RWPE2 (cell line): ENCODE data around the gene OTOF.
A peak's percentile ranks its signal among the peaks of the same experiment; 100 is the strongest.

Experiments
- ATAC-seq: fragments of 200-7000 bp; cut with Tn5 transposase; 3 replicates; pipeline ENCODE4 v1.9.1; 2021; ENCODE audit warnings: low read depth
- DNase-seq: peaks from one replicate; pipeline ENCODE4 v3.0.0-alpha.2; 2020; ENCODE audit warnings: low spot score
- H3K27ac ChIP-seq: fragments of 450-650 bp; 2 replicates; pipeline ENCODE4 v1.5.1; 2017; ENCODE audit warnings: mild to moderate bottlenecking; ENCODE audit not compliant: poor library complexity, severe bottlenecking
- H3K27me3 ChIP-seq: fragments of 250-450 bp; sonication (Bioruptor Pico); 2 replicates; pipeline ENCODE4 v1.5.1; 2021; ENCODE audit warnings: mild to moderate bottlenecking, moderate library complexity; ENCODE audit not compliant: insufficient read depth, poor library complexity, severe bottlenecking
- H3K36me3 ChIP-seq: fragments of 250-450 bp; sonication (Bioruptor Pico); 2 replicates; pipeline ENCODE4 v1.5.1; 2020; ENCODE audit warnings: low read depth, mild to moderate bottlenecking, moderate library complexity
- H3K4me1 ChIP-seq: fragments of 250-450 bp; sonication (Bioruptor Pico); 2 replicates; pipeline ENCODE4 v1.5.1; 2021; ENCODE audit warnings: mild to moderate bottlenecking, moderate library complexity; ENCODE audit not compliant: insufficient read depth, poor library complexity, severe bottlenecking
- H3K4me3 ChIP-seq: fragments of 250-450 bp; sonication (Bioruptor Pico); 2 replicates; pipeline ENCODE4 v1.5.1; 2021; ENCODE audit warnings: mild to moderate bottlenecking, moderate library complexity; ENCODE audit not compliant: severe bottlenecking
- H3K9me3 ChIP-seq: fragments of 250-450 bp; sonication (Bioruptor Pico); 2 replicates; pipeline ENCODE4 v1.5.1; 2021; ENCODE audit warnings: mild to moderate bottlenecking, moderate library complexity; ENCODE audit not compliant: severe bottlenecking
- CTCF ChIP-seq: fragments of 450-650 bp; IDR thresholded peaks from one replicate; pipeline ENCODE4 v1.5.1; 2017; ENCODE audit warnings: mild to moderate bottlenecking, moderate library complexity; ENCODE audit not compliant: poor library complexity, severe bottlenecking

OTOF gene

GRCh38 chr2:26477911-26478253, at the start of gene OTOF:
OTOF (minus strand) TSS chr2:26478124.
- Histone ChIP-seq H3K9me3 (no peaks in the 10 kb centered on the region), H3K36me3 (no peaks in the 10 kb centered on the region), H3K27ac (no peak within 1 kb of the TSS), H3K4me3 (no peak within 1 kb of the TSS), H3K27me3 (no peaks in the 10 kb centered on the region), H3K4me1 (no peaks in the 10 kb centered on the region)
- DNase-seq (no peak), ATAC-seq (peak; percentile 67)
- TF ChIP-seq CTCF, result no peak

DNA sequence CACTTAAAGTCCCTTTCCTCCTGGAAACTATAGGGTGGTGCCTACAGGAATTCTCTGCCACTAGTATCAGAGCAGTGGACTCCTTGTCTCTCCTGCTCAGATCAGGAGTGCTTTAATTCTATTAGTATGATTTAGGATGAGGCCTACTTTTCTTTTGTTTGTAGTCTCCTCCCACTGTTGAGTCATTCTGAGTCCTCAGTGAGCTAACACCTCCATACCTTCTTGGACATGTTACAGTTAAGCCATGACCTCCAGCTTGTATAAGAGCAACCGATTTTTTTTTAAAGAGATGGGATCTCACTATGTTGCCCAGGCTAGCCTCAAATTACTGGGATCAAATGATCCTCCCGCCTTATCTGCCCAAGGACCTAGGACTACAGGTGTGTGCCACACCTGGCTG, 48.7 kb upstream of the OTOF start:
- peak; percentile 83 for ATAC-seq
- DNase-seq, result no peak
- Histone ChIP-seq H3K9me3 (no peaks in the 10 kb centered on the region), H3K27me3 (no peaks in the 10 kb centered on the region), H3K4me3 (no peak overlapping the region), H3K36me3 (no peaks in the 10 kb centered on the region), H3K27ac (no peak overlapping the region), H3K4me1 (no peaks in the 10 kb centered on the region)
- TF ChIP-seq CTCF, result no peak

DNA sequence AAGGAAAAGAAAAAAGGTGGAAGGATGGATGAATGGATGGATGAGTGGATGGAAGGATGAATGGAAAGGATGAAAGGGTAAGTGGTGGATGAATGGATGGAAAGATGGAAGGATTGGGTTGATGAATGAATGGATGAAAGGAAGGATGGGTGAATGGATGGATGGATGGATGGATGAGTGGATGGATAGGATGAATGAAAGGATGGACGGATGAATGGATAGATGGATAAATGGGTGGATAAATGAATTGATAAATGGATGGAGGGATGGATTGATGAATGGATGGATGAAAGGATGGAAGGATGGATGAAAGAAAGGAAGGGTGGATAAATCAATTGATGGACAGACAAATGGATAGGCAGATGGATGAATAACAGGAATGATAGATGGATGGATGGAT, 48.2 kb upstream of the OTOF start:
- Histone ChIP-seq H3K36me3 (no peaks in the 10 kb centered on the region), H3K27ac (no peak overlapping the region), H3K9me3 (no peaks in the 10 kb centered on the region), H3K27me3 (no peaks in the 10 kb centered on the region), H3K4me1 (no peaks in the 10 kb centered on the region), H3K4me3 (no peak overlapping the region)
- TF ChIP-seq CTCF, result no peak
- DNase-seq (no peak), ATAC-seq (no peak)

DNA sequence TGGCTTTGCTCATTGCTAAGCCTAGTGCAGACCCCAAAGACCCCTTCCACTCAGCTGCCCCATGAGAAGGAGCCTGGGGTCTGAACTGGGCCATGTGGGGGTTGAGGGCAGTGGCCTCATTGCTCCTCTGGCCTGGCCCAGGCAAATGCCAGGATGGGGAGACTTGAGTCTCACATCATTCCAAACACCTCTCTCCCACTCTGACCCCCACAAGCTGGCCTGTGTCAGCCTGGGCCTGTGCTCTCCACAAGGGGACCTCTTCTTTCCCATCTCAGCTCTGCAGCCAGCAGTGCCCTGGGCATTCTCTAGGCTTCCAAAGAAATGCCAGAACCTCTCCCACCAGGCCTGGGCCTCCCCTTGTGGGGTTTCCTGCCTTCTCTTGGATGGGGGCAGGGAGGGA, 45.8 kb upstream of the OTOF start:
- Histone ChIP-seq H3K27ac (no peak overlapping the region), H3K36me3 (no peaks in the 10 kb centered on the region), H3K4me1 (no peaks in the 10 kb centered on the region), H3K4me3 (no peak overlapping the region), H3K27me3 (no peaks in the 10 kb centered on the region), H3K9me3 (no peaks in the 10 kb centered on the region)
- ATAC-seq, result no peak
- TF ChIP-seq CTCF, result no peak
- no peak for DNase-seq

- Histone ChIP-seq H3K4me1 (no peaks in the 10 kb centered on the region), H3K9me3 (no peaks in the 10 kb centered on the region), H3K27me3 (no peaks in the 10 kb centered on the region), H3K27ac (no peak overlapping the region), H3K4me3 (no peak overlapping the region), H3K36me3 (no peaks in the 10 kb centered on the region)
- TF ChIP-seq CTCF, result no peak
- ATAC-seq, result no peak
- DNase-seq, result no peak
Measured at GRCh38 chr2:26522751-26523171, 44.8 kb upstream of the OTOF start.
